H1 (cell line): ENCODE results near the gene SMYD3. TPM values are rescaled to one million over a fixed set of nuclear protein-coding genes. Genes with fewer than 3 reads are reported as not detected.

ENCODE experiments used
- CTCF ChIA-PET: fragments of 300-600 bp; sonication (Branson Sonifier 250); formaldehyde crosslinking; loops from one replicate; lab custom pipeline; 2021; ENCODE audit not compliant: partially characterized antibody; lab: Charles Lee
- POLR2A ChIA-PET: fragments of 300-600 bp; sonication (Branson Sonifier 250); formaldehyde crosslinking; loops from one replicate; lab custom pipeline; 2021; ENCODE audit warnings: inconsistent platforms; ENCODE audit not compliant: partially characterized antibody; lab: Charles Lee
- DNase-seq, 2 experiments: peaks; one replicate each; pipeline versions ENCODE4 v3.0.0 to v3.0.0-alpha.2; 2010 to 2022; ENCODE audit warnings: low spot score in 2 of 2, low read depth in 1 of 2, mixed read lengths in 1 of 2
- FAIRE-seq: peaks from 2 replicates; lab custom pipeline; 2011; peaks lifted over from hg19 to GRCh38; lab: Jason Lieb, UNC
- H2AFZ ChIP-seq: 2 replicates; pipeline ENCODE4 v1.8.1; 2012; ENCODE audit warnings: low read length, inconsistent platforms
- H2AK5ac ChIP-seq: 2 replicates; pipeline ENCODE4 v1.6.1; 2013; ENCODE audit warnings: low read depth, low read length
- H2BK120ac ChIP-seq: replicated peaks from 2 replicates; pipeline ENCODE3; 2013; ENCODE audit warnings: low read depth, low read length, inconsistent platforms
- H2BK12ac ChIP-seq: 2 replicates; pipeline ENCODE4 v1.6.1; 2013; ENCODE audit warnings: low read depth, low read length
- H2BK15ac ChIP-seq: 2 replicates; pipeline ENCODE4 v1.6.1; 2013; ENCODE audit warnings: low read length
- H2BK20ac ChIP-seq: 2 replicates; pipeline ENCODE4 v1.6.1; 2013; ENCODE audit warnings: low read length
- H2BK5ac ChIP-seq: 2 replicates; pipeline ENCODE4 v1.6.1; 2013; ENCODE audit warnings: low read depth, low read length
- H3K14ac ChIP-seq: 2 replicates; pipeline ENCODE4 v1.6.1; 2013; ENCODE audit warnings: inconsistent platforms; ENCODE audit not compliant: insufficient read length
- H3K18ac ChIP-seq: 2 replicates; pipeline ENCODE4 v1.6.1; 2013; ENCODE audit warnings: low read length; ENCODE audit errors: extremely low read depth
- H3K23ac ChIP-seq: 2 replicates; pipeline ENCODE4 v1.6.1; 2013; ENCODE audit warnings: inconsistent platforms; ENCODE audit not compliant: insufficient read length
- H3K23me2 ChIP-seq: 2 replicates; pipeline ENCODE4 v1.6.1; 2013; ENCODE audit warnings: low read depth, low read length
- H3K27ac ChIP-seq: 2 replicates; pipeline ENCODE4 v1.6.1; 2011; ENCODE audit warnings: low read depth, low read length, inconsistent platforms
- H3K27me3 ChIP-seq, 4 experiments: replicated peaks in 1 of 4; 1 replicate in 1 of 4; 2 replicates in 3 of 4; pipeline versions ENCODE4 v1.6.1 to v1.8.1; 2011 to 2013; ENCODE audit warnings: low read length in 3 of 4, mild to moderate bottlenecking in 3 of 4, inconsistent platforms in 2 of 4, mixed read lengths in 2 of 4, moderate library complexity in 1 of 4; ENCODE audit not compliant: control insufficient read depth in 3 of 4, insufficient read depth in 3 of 4; ENCODE audit errors: extremely low read depth in 1 of 4
- H3K36me3 ChIP-seq, 4 experiments: 2 replicates each; pipeline versions ENCODE4 v1.6.1 to v1.8.1; 2011 to 2013; ENCODE audit warnings: mild to moderate bottlenecking in 4 of 4, low read length in 3 of 4, moderate library complexity in 2 of 4, control low read depth in 1 of 4, inconsistent platforms in 1 of 4; ENCODE audit not compliant: insufficient read depth in 4 of 4, control insufficient read depth in 2 of 4
- H3K4ac ChIP-seq: replicated peaks from 2 replicates; pipeline ENCODE3; 2013; ENCODE audit warnings: low read length, low read depth, mixed read lengths, inconsistent platforms; ENCODE audit not compliant: insufficient read length
- H3K4me1 ChIP-seq, 4 experiments: replicated peaks in 1 of 4; 1 replicate in 1 of 4; 2 replicates in 3 of 4; pipeline versions ENCODE4 v1.6.1 to v1.8.1; 2011 to 2013; ENCODE audit warnings: low read length in 3 of 4, inconsistent platforms in 2 of 4, mixed read lengths in 1 of 4; ENCODE audit not compliant: insufficient read depth in 4 of 4, control insufficient read depth in 3 of 4
- H3K4me2 ChIP-seq, 2 experiments: 2 replicates each; pipeline versions ENCODE4 v1.6.1 to v1.8.1; 2011 to 2013; ENCODE audit warnings: low read depth in 2 of 2, low read length in 2 of 2, control low read depth in 1 of 2, inconsistent platforms in 1 of 2, mild to moderate bottlenecking in 1 of 2; ENCODE audit not compliant: insufficient read depth in 1 of 2
- H3K4me3 ChIP-seq, 4 experiments: fragments of 200-600, 300-600 bp in 1 of 4; sonication (generic), shearing (Covaris generic), sonication (Bioruptor Twin) in 1 of 4; 2 replicates each; pipeline versions ENCODE4 v1.5.1 to v1.8.1; 2011 to 2016; ENCODE audit warnings: low read length in 4 of 4, low read depth in 3 of 4, control low read depth in 2 of 4, inconsistent platforms in 2 of 4, mild to moderate bottlenecking in 2 of 4, mixed read lengths in 1 of 4, moderate library complexity in 1 of 4; ENCODE audit not compliant: insufficient read depth in 2 of 4; ENCODE audit errors: extremely low read depth in 1 of 4
- H3K56ac ChIP-seq: replicated peaks from 2 replicates; pipeline ENCODE3; 2013; ENCODE audit warnings: low read depth, mild to moderate bottlenecking, mixed read lengths, low read length, inconsistent platforms; ENCODE audit not compliant: insufficient read length
- H3K79me1 ChIP-seq: 2 replicates; pipeline ENCODE4 v1.6.1; 2013; ENCODE audit warnings: low read depth, low read length, control low read depth
- H3K79me2 ChIP-seq, 2 experiments: 2 replicates each; pipeline versions ENCODE4 v1.6.1 to v1.8.1; 2012 to 2013; ENCODE audit warnings: low read length in 2 of 2, mild to moderate bottlenecking in 2 of 2, inconsistent platforms in 1 of 2; ENCODE audit not compliant: insufficient read depth in 2 of 2, control insufficient read depth in 1 of 2
- H3K9ac ChIP-seq, 4 experiments: replicated peaks in 1 of 4; 1 replicate in 1 of 4; 2 replicates in 3 of 4; pipeline versions ENCODE4 v1.6.1 to v1.8.1; 2011 to 2013; ENCODE audit warnings: low read depth in 3 of 4, low read length in 3 of 4, control low read depth in 2 of 4, mild to moderate bottlenecking in 2 of 4, moderate library complexity in 2 of 4, inconsistent platforms in 1 of 4; ENCODE audit errors: extremely low read depth in 1 of 4
- H3K9me3 ChIP-seq, 2 experiments: 2 replicates each; pipeline versions ENCODE4 v1.6.1 to v1.8.1; 2012 to 2013; ENCODE audit warnings: mild to moderate bottlenecking in 2 of 2, moderate library complexity in 2 of 2, control low read depth in 1 of 2, inconsistent platforms in 1 of 2, low read depth in 1 of 2, low read length in 1 of 2, mixed read lengths in 1 of 2; ENCODE audit not compliant: insufficient read depth in 2 of 2
- H4K20me1 ChIP-seq, 2 experiments: replicated peaks in 1 of 2; 2 replicates each; pipeline versions ENCODE3 to v1.8.1; 2011 to 2013; ENCODE audit warnings: inconsistent platforms in 2 of 2, low read length in 2 of 2, mild to moderate bottlenecking in 1 of 2; ENCODE audit not compliant: insufficient read depth in 2 of 2, control insufficient read depth in 1 of 2
- H4K5ac ChIP-seq: 2 replicates; pipeline ENCODE4 v1.6.1; 2013; ENCODE audit warnings: low read length, low read depth, mixed read lengths, inconsistent platforms; ENCODE audit not compliant: insufficient read length
- H4K8ac ChIP-seq: 2 replicates; pipeline ENCODE4 v1.8.0; 2013; ENCODE audit warnings: mild to moderate bottlenecking, moderate library complexity, low read length, inconsistent platforms; ENCODE audit not compliant: insufficient read depth; ENCODE audit errors: extremely low read depth
- H4K91ac ChIP-seq: replicated peaks from 2 replicates; pipeline ENCODE3; 2013; ENCODE audit warnings: low read length, mixed read lengths, inconsistent platforms; ENCODE audit not compliant: insufficient read length
- ATF3 ChIP-seq: IDR thresholded peaks from 2 replicates; pipeline ENCODE4 v1.6.1; 2011; ENCODE audit warnings: low read depth, mild to moderate bottlenecking, low read length; ENCODE audit not compliant: insufficient read depth
- BRCA1 ChIP-seq: IDR thresholded peaks from 2 replicates; pipeline ENCODE4 v1.6.1; 2012; ENCODE audit warnings: low read depth, low read length, improper control_type of control experiment
- CBX5 ChIP-seq: fragments of 300-800, 300-1000 bp; sonication (generic); IDR thresholded peaks from 2 replicates; pipeline ENCODE4 v1.7.1; 2016; ENCODE audit warnings: antibody characterized with exemption, low read length, low read depth
- GABPA ChIP-seq: IDR thresholded peaks from 2 replicates; pipeline ENCODE4 v1.6.1; 2011; ENCODE audit warnings: mild to moderate bottlenecking, low read length, moderate library complexity, borderline replicate concordance; ENCODE audit not compliant: insufficient read depth
- KDM4A ChIP-seq: IDR thresholded peaks from one replicate; pipeline ENCODE4 v1.7.1; 2012; ENCODE audit warnings: low read depth, mild to moderate bottlenecking, moderate library complexity, low read length, inconsistent platforms; ENCODE audit not compliant: severe bottlenecking
- POLR2A ChIP-seq, 2 experiments: IDR thresholded peaks; 1 replicate in 1 of 2; 2 replicates in 1 of 2; pipeline ENCODE4 v1.6.1; 2011; ENCODE audit warnings: low read depth in 2 of 2, low read length in 2 of 2, mild to moderate bottlenecking in 2 of 2; ENCODE audit errors: control extremely low read depth in 1 of 2
- POU5F1 ChIP-seq: IDR thresholded peaks from 2 replicates; pipeline ENCODE4 v1.6.1; 2011; ENCODE audit warnings: low read depth, mild to moderate bottlenecking, low read length, moderate library complexity
- RAD21 ChIP-seq, 2 experiments: IDR thresholded peaks in 1 of 2; conservative IDR thresholded peaks in 1 of 2; 2 replicates each; pipeline ENCODE4 v1.6.1; 2011; ENCODE audit warnings: low read depth in 2 of 2, low read length in 2 of 2, improper control_type of control experiment in 1 of 2, inconsistent platforms in 1 of 2, mild to moderate bottlenecking in 1 of 2, moderate library complexity in 1 of 2
- SP1 ChIP-seq: IDR thresholded peaks from 2 replicates; pipeline ENCODE4 v1.6.1; 2011; ENCODE audit warnings: low read depth, low read length
- TAF1 ChIP-seq: IDR thresholded peaks from 2 replicates; pipeline ENCODE4 v1.6.1; 2011; ENCODE audit warnings: mild to moderate bottlenecking, low read depth, low read length
- USF2 ChIP-seq: IDR thresholded peaks from 2 replicates; pipeline ENCODE4 v1.6.1; 2011; ENCODE audit warnings: low read length, improper control_type of control experiment
- WGBS, 2 experiments: shearing (Covaris generic) in 1 of 2; methylation state at CpG; one replicate each; pipeline versions ENCODE4 v1.1.6 to v1.1.7; 2013 to 2015; ENCODE audit warnings: low lambda C conversion rate in 2 of 2, mixed read lengths in 2 of 2, inconsistent platforms in 1 of 2, low coverage in 1 of 2, missing lambda C conversion rate in 1 of 2; ENCODE audit not compliant: insufficient replicate concordance in 2 of 2, insufficient coverage in 1 of 2, insufficient read length in 1 of 2; ENCODE audit errors: extremely low coverage in 1 of 2, missing lambda C conversion rate in 1 of 2; 5-methylcytosine and 5-hydroxymethylcytosine counted together
- polyA plus RNA-seq, 7 experiments: library from polyadenylated mRNA; depleted of rRNA in 3 of 7; stranded (reverse) in 5 of 7; unstranded in 2 of 7; fragments of >200 nt in 5 of 7; fragments of 200-250 nt in 2 of 7; gene quantifications; 1 replicate in 5 of 7; 2 replicates in 1 of 7; 4 replicates in 1 of 7; pipeline versions ENCODE4 v1.2.1 to v1.2.3, GENCODE V29; 2011 to 2013; ENCODE audit warnings: missing spikeins in 2 of 7, mixed read lengths in 2 of 7
- total RNA-seq: library from RNA; stranded (reverse); fragmentation: NEBNext Ultra II Directional; extraction: Animal tissue kit (Norgen Biotek cat#: 25700); gene quantifications from 2 replicates; pipeline ENCODE4 v1.2.1, GENCODE V29; 2021

The SMYD3 gene
- total and polyA plus RNA-seq, 2 of the 8 experiments (the other 6 are each of a cell fraction or from before 2014, with no cell fraction given), result 17.3 to 25.4 TPM

GRCh38 chr1:246161626-246162025 is 345.5 kb downstream of the SMYD3 start:
- Histone ChIP-seq H2BK20ac (no peak overlapping the region), H3K36me3 (no peaks in the 10 kb centered on the region), H2BK12ac (no peak overlapping the region), H3K79me2 (no peaks in the 10 kb centered on the region), H3K23ac (no peak overlapping the region), H3K4me1 (peaks cover 0 to 3% (median 0%) of the 10 kb centered on the region in 4 experiments; a peak in 1 of 7 replicates), H2BK15ac (no peak overlapping the region), H3K18ac (no peak overlapping the region), H4K5ac (no peak overlapping the region), H3K14ac (no peak overlapping the region)
- DNase-seq, result no peak
- CTCF ChIA-PET, result interaction anchor here (0.6 kb wide), 1 partner anchor 161 kb away, joined by 3 read pairs; no protein-coding TSS in a partner anchor
- TF ChIP-seq POU5F1 (no peak), ATF3 (no peak), POLR2A (IDR thresholded peaks at IDR 0.05; ENCODE audit: control extremely low read depth in 1 of 2, low read depth in 2 of 2, low read length in 2 of 2) (no peak), CBX5 (no peak), GABPA (no peak), RAD21 (IDR thresholded peaks at IDR 0.05 in 1 of 2, conservative IDR thresholded peaks at IDR 0.05 in 1 of 2; ENCODE audit: low read depth in 2 of 2, low read length in 2 of 2) (no peak), BRCA1 (no peak), SP1 (no peak), KDM4A (no peak), USF2 (no peak), TAF1 (no peak)
- TF ChIP-seq, all 59 proteins: peak for 0
- no peak overlapping the region for H2BK5ac ChIP-seq
- H3K9ac ChIP-seq, result no peak overlapping the region
- H3K4ac ChIP-seq, result no peak overlapping the region
- H3K4me2 ChIP-seq, result no peak overlapping the region
- no peak overlapping the region for H2BK120ac ChIP-seq
- no peak overlapping the region for H2AK5ac ChIP-seq
- H4K20me1 ChIP-seq, result no peaks in the 10 kb centered on the region
- no peaks in the 10 kb centered on the region for H3K27me3 ChIP-seq
- H3K4me3 ChIP-seq, result no peak overlapping the region
- no peak for FAIRE-seq
- POLR2A ChIA-PET, result no interaction called here
- no peaks in the 10 kb centered on the region for H3K79me1 ChIP-seq
- WGBS, 2 experiments, result 88% methylated on average over 1 of the region's 1 CpG; no CpG with 5 or more reads in 1 of the 2 experiments
- no peak overlapping the region for H2AFZ ChIP-seq
- H4K91ac ChIP-seq, result no peak overlapping the region
- H3K27ac ChIP-seq, result no peak overlapping the region
- H4K8ac ChIP-seq, result no peak overlapping the region
- H3K56ac ChIP-seq, result no peak overlapping the region
- no peaks in the 10 kb centered on the region for H3K23me2 ChIP-seq
- H3K9me3 ChIP-seq, result no peaks in the 10 kb centered on the region
